ENCODE results near the gene IKZF2.
"Not testable (repeated sequence)": the region's sequence is repeated elsewhere in the genome, so short reads cannot be mapped to it uniquely, and the experiment has no call there.

The IKZF2 gene

GRCh38 chr2:213065583-213066442, 85.6 kb downstream of the IKZF2 start:
- Histone ChIP-seq H3K9ac (ENCODE audit: low read length) (no peak overlapping the region), H3K4me3 (ENCODE audit: low read length) (no peak overlapping the region), H3K4me1 (ENCODE audit: control insufficient read depth, insufficient read depth, low read length) (peaks cover 4% of the 10 kb centered on the region), H3K36me3 (ENCODE audit: control insufficient read depth, insufficient read depth, low read length) (no peaks in the 10 kb centered on the region), H3K9me3 (ENCODE audit: control insufficient read depth, low read length) (no peaks in the 10 kb centered on the region), H3K27me3 (ENCODE audit: control insufficient read depth, insufficient read depth, low read length) (no peaks in the 10 kb centered on the region)

DNA sequence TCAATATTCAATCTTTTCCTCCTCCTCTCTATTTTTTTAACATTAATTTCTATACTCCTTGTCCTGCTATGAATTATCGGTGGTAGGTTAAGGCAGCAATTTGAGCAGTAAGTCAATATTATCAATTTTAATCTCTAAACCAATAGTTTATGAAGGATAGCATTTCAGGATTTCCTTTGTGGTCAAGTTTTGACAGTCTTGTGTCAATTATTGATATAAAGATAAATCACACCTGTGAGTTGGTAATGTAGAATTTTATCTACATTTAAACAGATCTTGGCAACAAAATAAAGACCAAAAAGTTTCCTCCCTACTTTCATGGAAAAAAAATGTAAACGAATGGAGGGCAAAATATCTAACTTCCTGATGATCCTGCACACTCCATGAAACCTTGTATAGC, 87.3 kb downstream of the IKZF2 start:
- Histone ChIP-seq H3K4me1 (ENCODE audit: control insufficient read depth, insufficient read depth, low read length) (peaks cover 4% of the 10 kb centered on the region), H3K27me3 (ENCODE audit: control insufficient read depth, insufficient read depth, low read length) (no peaks in the 10 kb centered on the region), H3K9ac (ENCODE audit: low read length) (no peak overlapping the region), H3K36me3 (ENCODE audit: control insufficient read depth, insufficient read depth, low read length) (no peaks in the 10 kb centered on the region), H3K9me3 (ENCODE audit: control insufficient read depth, low read length) (no peaks in the 10 kb centered on the region), H3K4me3 (ENCODE audit: low read length) (no peak overlapping the region)

DNA sequence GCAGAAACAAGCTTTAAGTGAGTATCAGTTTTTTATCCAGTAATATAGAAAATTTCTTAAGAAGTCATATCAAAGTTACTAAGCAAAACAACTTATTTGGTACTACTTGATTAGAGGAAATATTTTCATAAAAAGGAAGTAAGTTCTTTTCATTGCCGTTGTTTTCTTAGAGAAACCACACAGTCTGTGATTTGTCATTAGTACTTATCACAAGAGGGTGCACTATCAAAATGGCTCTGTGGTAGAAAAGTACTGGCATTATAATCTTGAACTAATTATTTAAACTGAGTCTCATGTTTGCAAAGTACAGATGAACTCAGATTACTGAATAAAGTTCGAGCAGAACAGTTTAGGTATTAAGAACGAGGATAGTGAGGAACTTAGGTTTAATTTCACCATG, 93.4 kb downstream of the IKZF2 start:
- Histone ChIP-seq H3K4me3 (ENCODE audit: low read length) (no peak overlapping the region), H3K27me3 (ENCODE audit: control insufficient read depth, insufficient read depth, low read length) (no peaks in the 10 kb centered on the region), H3K4me1 (ENCODE audit: control insufficient read depth, insufficient read depth, low read length) (no peaks in the 10 kb centered on the region), H3K36me3 (ENCODE audit: control insufficient read depth, insufficient read depth, low read length) (no peaks in the 10 kb centered on the region), H3K9me3 (ENCODE audit: control insufficient read depth, low read length) (no peaks in the 10 kb centered on the region), H3K9ac (ENCODE audit: low read length) (no peak overlapping the region)

DNA sequence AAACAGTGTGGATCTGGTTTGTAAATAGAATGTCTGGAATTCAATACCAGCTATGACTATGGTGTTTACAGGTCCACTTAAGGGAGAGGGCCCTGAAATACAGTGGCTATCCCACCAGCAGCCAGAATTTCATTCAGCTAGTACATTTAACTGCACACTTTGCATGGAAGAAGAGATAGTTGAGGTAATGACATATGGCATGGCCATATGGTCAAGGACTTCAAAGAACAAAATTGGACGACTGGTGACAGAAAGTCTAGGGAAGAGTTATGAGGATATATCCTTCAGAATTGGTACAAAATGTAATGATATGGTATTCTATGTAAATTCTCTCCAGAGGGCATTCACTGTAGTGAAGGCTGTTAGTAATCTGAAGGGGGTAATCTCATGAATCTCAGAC, 105.0 kb downstream of the IKZF2 start:
- H3K9me3 ChIP-seq (ENCODE audit: control insufficient read depth, low read length) = no peaks in the 10 kb centered on the region
- H3K4me3 ChIP-seq (ENCODE audit: low read length) = no peak overlapping the region
- no peaks in the 10 kb centered on the region for H3K36me3 ChIP-seq (ENCODE audit: control insufficient read depth, insufficient read depth, low read length)
- no peaks in the 10 kb centered on the region for H3K4me1 ChIP-seq (ENCODE audit: control insufficient read depth, insufficient read depth, low read length)
- H3K9ac ChIP-seq (ENCODE audit: low read length) = no peak overlapping the region
- no peaks in the 10 kb centered on the region for H3K27me3 ChIP-seq (ENCODE audit: control insufficient read depth, insufficient read depth, low read length)

GRCh38 chr2:213043566-213043965, 107.8 kb downstream of the IKZF2 start:
- no peaks in the 10 kb centered on the region for H3K9me3 ChIP-seq (ENCODE audit: control insufficient read depth, low read length)
- no peaks in the 10 kb centered on the region for H3K4me1 ChIP-seq (ENCODE audit: control insufficient read depth, insufficient read depth, low read length)
- H3K27me3 ChIP-seq (ENCODE audit: control insufficient read depth, insufficient read depth, low read length) = no peaks in the 10 kb centered on the region
- no peak overlapping the region for H3K4me3 ChIP-seq (ENCODE audit: low read length)
- no peak overlapping the region for H3K9ac ChIP-seq (ENCODE audit: low read length)
- no peaks in the 10 kb centered on the region for H3K36me3 ChIP-seq (ENCODE audit: control insufficient read depth, insufficient read depth, low read length)

DNA sequence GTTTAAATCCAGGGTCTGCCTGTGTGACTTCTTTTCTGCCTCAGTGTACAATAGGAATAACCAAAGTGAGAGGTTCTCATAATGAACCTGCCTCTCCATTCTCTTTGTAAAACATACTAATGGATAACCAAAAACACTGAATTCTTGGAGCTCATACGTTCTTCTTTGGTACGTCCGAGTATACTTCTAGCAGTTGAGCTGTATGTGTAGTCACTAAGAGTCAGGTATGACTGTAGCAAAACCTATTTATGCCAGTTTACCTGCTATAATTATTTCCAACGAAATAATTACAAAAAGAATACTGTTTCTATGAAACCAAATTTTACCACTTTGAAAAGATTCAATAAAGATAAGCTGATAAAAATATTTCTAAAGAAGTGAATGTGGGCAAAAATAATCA, 109.2 kb downstream of the IKZF2 start:
- no peak overlapping the region for H3K9ac ChIP-seq (ENCODE audit: low read length)
- no peak overlapping the region for H3K4me3 ChIP-seq (ENCODE audit: low read length)
- no peaks in the 10 kb centered on the region for H3K9me3 ChIP-seq (ENCODE audit: control insufficient read depth, low read length)
- peaks cover 11% of the 10 kb centered on the region for H3K4me1 ChIP-seq (ENCODE audit: control insufficient read depth, insufficient read depth, low read length)
- H3K36me3 ChIP-seq (ENCODE audit: control insufficient read depth, insufficient read depth, low read length) = no peaks in the 10 kb centered on the region
- H3K27me3 ChIP-seq (ENCODE audit: control insufficient read depth, insufficient read depth, low read length) = no peaks in the 10 kb centered on the region

DNA sequence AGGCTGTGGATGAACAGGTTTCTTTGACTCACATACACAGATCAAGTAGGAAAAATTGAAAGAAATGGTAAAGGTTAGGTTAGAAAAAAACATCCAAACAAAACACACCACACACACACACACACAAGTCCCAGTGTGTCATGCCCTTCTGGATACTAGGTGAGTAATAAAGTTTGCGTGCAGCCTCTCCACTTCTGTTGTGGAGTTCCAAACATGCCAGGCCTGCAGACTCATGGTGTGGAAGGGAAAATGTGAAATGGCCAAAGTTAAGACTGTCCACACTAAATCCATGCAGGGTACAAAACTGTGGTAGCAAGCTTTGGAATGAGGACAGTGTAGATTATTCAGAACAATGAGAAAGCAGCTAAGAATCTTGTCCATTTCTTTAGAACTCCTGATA, 114.6 kb downstream of the IKZF2 start:
- Histone ChIP-seq H3K4me3 (ENCODE audit: low read length) (no peak overlapping the region), H3K36me3 (ENCODE audit: control insufficient read depth, insufficient read depth, low read length) (no peaks in the 10 kb centered on the region)

GRCh38 chr2:213034585-213034984, 116.8 kb downstream of the IKZF2 start:
- Histone ChIP-seq H3K36me3 (ENCODE audit: control insufficient read depth, insufficient read depth, low read length) (no peaks in the 10 kb centered on the region), H3K9ac (ENCODE audit: low read length) (no peak overlapping the region)

More for the DNA sequence above, 114.6 kb downstream of the IKZF2 start:
- Histone ChIP-seq H3K27me3 (ENCODE audit: control insufficient read depth, insufficient read depth, low read length) (no peaks in the 10 kb centered on the region), H3K9me3 (ENCODE audit: control insufficient read depth, low read length) (no peaks in the 10 kb centered on the region), H3K4me1 (ENCODE audit: control insufficient read depth, insufficient read depth, low read length) (peaks cover 16% of the 10 kb centered on the region), H3K9ac (ENCODE audit: low read length) (no peak overlapping the region)

GRCh38 chr2:213032607-213033006, 118.8 kb downstream of the IKZF2 start:
- no peak overlapping the region for H3K9ac ChIP-seq (ENCODE audit: low read length)
- no peaks in the 10 kb centered on the region for H3K9me3 ChIP-seq (ENCODE audit: control insufficient read depth, low read length)
- H3K36me3 ChIP-seq (ENCODE audit: control insufficient read depth, insufficient read depth, low read length) = no peaks in the 10 kb centered on the region
- no peak overlapping the region for H3K4me3 ChIP-seq (ENCODE audit: low read length)
- peaks cover 8% of the 10 kb centered on the region for H3K4me1 ChIP-seq (ENCODE audit: control insufficient read depth, insufficient read depth, low read length)
- no peaks in the 10 kb centered on the region for H3K27me3 ChIP-seq (ENCODE audit: control insufficient read depth, insufficient read depth, low read length)

More at GRCh38 chr2:213034585-213034984, 116.8 kb downstream of the IKZF2 start:
- Histone ChIP-seq H3K4me3 (ENCODE audit: low read length) (no peak overlapping the region), H3K4me1 (ENCODE audit: control insufficient read depth, insufficient read depth, low read length) (peaks cover 16% of the 10 kb centered on the region), H3K9me3 (ENCODE audit: control insufficient read depth, low read length) (no peaks in the 10 kb centered on the region), H3K27me3 (ENCODE audit: control insufficient read depth, insufficient read depth, low read length) (no peaks in the 10 kb centered on the region)

DNA sequence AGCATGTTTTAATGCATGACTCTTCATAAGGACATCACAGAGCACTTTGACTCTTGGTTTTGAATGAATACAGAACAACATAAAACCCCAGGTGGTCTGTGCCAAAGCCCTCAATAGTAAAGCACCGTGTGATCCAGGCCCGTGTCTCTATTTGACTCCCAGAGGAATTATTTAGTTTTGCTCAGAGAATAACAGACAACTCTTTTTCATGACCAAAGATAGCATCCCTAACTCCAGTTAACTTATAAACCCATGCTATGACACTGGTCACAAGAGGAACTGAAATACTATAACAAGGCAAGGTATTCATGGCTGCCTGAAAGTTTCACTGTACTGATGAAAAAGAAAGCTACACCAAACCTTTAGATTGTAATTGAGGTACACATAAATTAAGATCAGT, 128.4 kb downstream of the IKZF2 start:
- H3K36me3 ChIP-seq (ENCODE audit: control insufficient read depth, insufficient read depth, low read length) = no peaks in the 10 kb centered on the region
- no peaks in the 10 kb centered on the region for H3K27me3 ChIP-seq (ENCODE audit: control insufficient read depth, insufficient read depth, low read length)
- no peaks in the 10 kb centered on the region for H3K9me3 ChIP-seq (ENCODE audit: control insufficient read depth, low read length)
- no peak overlapping the region for H3K9ac ChIP-seq (ENCODE audit: low read length)
- no peak overlapping the region for H3K4me3 ChIP-seq (ENCODE audit: low read length)
- no peaks in the 10 kb centered on the region for H3K4me1 ChIP-seq (ENCODE audit: control insufficient read depth, insufficient read depth, low read length)

- H3K27me3 ChIP-seq (ENCODE audit: control insufficient read depth, insufficient read depth, low read length) = no peaks in the 10 kb centered on the region
- no peak overlapping the region for H3K4me3 ChIP-seq (ENCODE audit: low read length)
- H3K9ac ChIP-seq (ENCODE audit: low read length) = no peak overlapping the region
- H3K36me3 ChIP-seq (ENCODE audit: control insufficient read depth, insufficient read depth, low read length) = no peaks in the 10 kb centered on the region
- H3K9me3 ChIP-seq (ENCODE audit: control insufficient read depth, low read length) = no peaks in the 10 kb centered on the region
- no peaks in the 10 kb centered on the region for H3K4me1 ChIP-seq (ENCODE audit: control insufficient read depth, insufficient read depth, low read length)
These were observed 129.2 kb downstream of the IKZF2 start for GRCh38 chr2:213021971-213022899.

DNA sequence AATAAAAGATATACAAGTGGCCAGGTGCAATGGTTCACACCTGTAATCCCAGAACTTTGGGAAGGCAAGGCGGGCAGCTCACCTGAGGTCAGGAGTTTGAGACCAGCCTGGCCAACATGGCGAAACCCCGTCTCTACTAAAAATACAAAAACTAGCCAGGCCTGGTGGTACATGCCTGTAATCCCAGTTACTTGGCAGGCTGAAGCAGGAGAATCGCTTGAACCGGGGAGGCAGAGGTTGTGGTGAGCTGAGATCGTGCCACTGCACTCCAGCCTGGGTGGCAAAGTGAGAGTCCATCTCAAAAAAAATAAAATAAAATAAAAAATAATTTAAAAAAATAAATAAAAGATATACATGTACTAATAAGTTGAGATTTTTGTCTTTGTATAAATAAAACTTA, 130.5 kb downstream of the IKZF2 start:
- H3K36me3 ChIP-seq (ENCODE audit: control insufficient read depth, insufficient read depth, low read length); H3K9ac ChIP-seq (ENCODE audit: low read length); H3K27me3 ChIP-seq (ENCODE audit: control insufficient read depth, insufficient read depth, low read length); H3K9me3 ChIP-seq (ENCODE audit: control insufficient read depth, low read length); H3K4me3 ChIP-seq (ENCODE audit: low read length); H3K4me1 ChIP-seq (ENCODE audit: control insufficient read depth, insufficient read depth, low read length): not testable (repeated sequence)

Data from mucosa of stomach (tissue), 1 donor.